Astrocyte (in vitro differentiated cells and primary cell): ENCODE results near the gene IFITM5. TPM values are rescaled to one million over a fixed set of nuclear protein-coding genes. Genes with fewer than 3 reads are reported as not detected.

ENCODE experiments used
- DNase-seq: peaks from one replicate; pipeline ENCODE4 v3.0.0-alpha.2; 2010; ENCODE audit warnings: low read depth
- FAIRE-seq: peaks from 2 replicates; lab custom pipeline; 2011; peaks lifted over from hg19 to GRCh38; lab: Jason Lieb, UNC
- H2AFZ ChIP-seq: 2 replicates; pipeline ENCODE4 v1.6.0; 2012; ENCODE audit warnings: low read depth, low read length, inconsistent platforms
- H3K27ac ChIP-seq: 2 replicates; pipeline ENCODE4 v1.5.1; 2011; ENCODE audit warnings: low read depth, low read length, inconsistent platforms
- H3K27me3 ChIP-seq: 2 replicates; pipeline ENCODE4 v1.6.0; 2011; ENCODE audit warnings: low read length, inconsistent platforms; ENCODE audit not compliant: insufficient read depth
- H3K36me3 ChIP-seq: 2 replicates; pipeline ENCODE4 v1.5.1; 2011; ENCODE audit warnings: low read length, inconsistent platforms; ENCODE audit not compliant: insufficient read depth
- H3K4me1 ChIP-seq: 2 replicates; pipeline ENCODE4 v1.5.1; 2011; ENCODE audit warnings: low read length, inconsistent platforms; ENCODE audit not compliant: insufficient read depth
- H3K4me2 ChIP-seq: 2 replicates; pipeline ENCODE4 v1.6.0; 2012; ENCODE audit warnings: low read length, inconsistent platforms
- H3K4me3 ChIP-seq: 2 replicates; pipeline ENCODE4 v1.5.1; 2011; ENCODE audit warnings: low read depth, mild to moderate bottlenecking, low read length, inconsistent platforms; ENCODE audit not compliant: insufficient read depth
- H3K79me2 ChIP-seq: 2 replicates; pipeline ENCODE4 v1.6.0; 2012; ENCODE audit warnings: mild to moderate bottlenecking, low read length, inconsistent platforms; ENCODE audit not compliant: insufficient read depth
- H3K9ac ChIP-seq: 2 replicates; pipeline ENCODE4 v1.6.0; 2012; ENCODE audit warnings: mild to moderate bottlenecking, low read length, inconsistent platforms
- H3K9me3 ChIP-seq: 2 replicates; pipeline ENCODE4 v1.5.1; 2012; ENCODE audit warnings: low read depth, mild to moderate bottlenecking, low read length, inconsistent platforms; ENCODE audit not compliant: insufficient read depth
- H4K20me1 ChIP-seq: 2 replicates; pipeline ENCODE4 v1.6.0; 2012; ENCODE audit warnings: low read length, inconsistent platforms; ENCODE audit not compliant: insufficient read depth
- H3K27ac Mint-ChIP-seq: one replicate; pipeline ENCODE4 v1.8.0; 2021; ENCODE audit warnings: mild to moderate bottlenecking, mixed read lengths; ENCODE audit not compliant: unreplicated experiment
- H3K27me3 Mint-ChIP-seq: one replicate; pipeline ENCODE4 v1.8.0; 2021; ENCODE audit warnings: low read depth, mixed read lengths; ENCODE audit not compliant: unreplicated experiment
- H3K36me3 Mint-ChIP-seq: one replicate; pipeline ENCODE4 v1.8.0; 2021; ENCODE audit warnings: low read depth, mixed read lengths; ENCODE audit not compliant: unreplicated experiment
- H3K4me1 Mint-ChIP-seq: one replicate; pipeline ENCODE4 v1.8.0; 2021; ENCODE audit warnings: low read depth, mixed read lengths; ENCODE audit not compliant: unreplicated experiment
- H3K4me3 Mint-ChIP-seq: one replicate; pipeline ENCODE4 v1.8.0; 2021; ENCODE audit warnings: mild to moderate bottlenecking, moderate library complexity, mixed read lengths; ENCODE audit not compliant: unreplicated experiment
- H3K9me3 Mint-ChIP-seq: one replicate; pipeline ENCODE4 v1.8.0; 2021; ENCODE audit warnings: mild to moderate bottlenecking, mixed read lengths; ENCODE audit not compliant: unreplicated experiment
- CTCF ChIP-seq: IDR thresholded peaks from 2 replicates; pipeline ENCODE4 v1.5.1; 2011; ENCODE audit warnings: low read depth, mild to moderate bottlenecking, inconsistent platforms, low read length, moderate library complexity; ENCODE audit not compliant: insufficient read depth
- EZH2 ChIP-seq: IDR thresholded peaks from 2 replicates; pipeline ENCODE4 v1.6.1; 2012; ENCODE audit warnings: mild to moderate bottlenecking, low read length, inconsistent platforms; ENCODE audit not compliant: insufficient read depth
- total RNA-seq: library from RNA; stranded (reverse); gene quantifications from 2 replicates; pipeline ENCODE4 v1.2.1, GENCODE V29; 2021

IFITM5 gene
- total RNA-seq, 1 donor from 2014 or later: not detected

GRCh38 chr11:284105-285020 is 15.0 kb downstream of the IFITM5 start:
- H3K27me3 ChIP-seq: peaks cover 46% of the 10 kb centered on the region
- no peaks in the 10 kb centered on the region for H3K9me3 ChIP-seq

DNA sequence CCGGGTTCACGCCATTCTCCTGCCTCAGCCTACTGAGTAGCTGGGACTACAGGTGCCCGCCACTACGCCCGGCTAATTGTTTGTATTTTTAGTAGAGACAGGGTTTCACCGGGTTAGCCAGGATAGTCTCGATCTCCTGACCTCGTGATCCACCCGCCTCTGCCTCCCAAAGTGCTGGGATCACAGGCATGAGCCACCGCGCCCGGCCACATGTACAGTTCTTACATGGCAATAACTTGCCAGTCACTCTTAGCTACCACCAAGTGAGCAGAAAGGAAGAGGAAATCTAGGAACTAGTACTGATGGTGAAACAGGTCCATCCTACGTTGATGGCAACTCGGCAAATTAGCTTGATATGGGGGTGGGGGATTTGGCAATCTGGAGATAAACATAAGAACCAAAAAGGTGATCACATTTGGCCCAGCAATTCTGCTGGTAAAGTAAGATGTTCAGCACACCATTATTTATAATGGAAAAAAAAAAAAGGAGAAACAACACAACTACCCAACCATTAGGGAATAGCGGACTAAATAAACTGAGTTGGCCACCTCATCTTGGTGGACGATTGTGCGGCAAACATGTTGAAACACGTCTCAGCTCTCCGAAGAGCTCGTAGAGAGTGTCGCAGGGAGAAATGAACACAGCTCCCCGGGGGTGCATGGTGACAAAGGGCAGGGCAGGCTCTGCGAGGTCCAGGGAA is 15.8 kb downstream of the IFITM5 start:
- H3K9ac ChIP-seq: no peak overlapping the region
- H3K36me3 ChIP-seq: no peaks in the 10 kb centered on the region
- H3K4me1 ChIP-seq: peaks cover 6% of the 10 kb centered on the region
- Mint-ChIP-seq H3K9me3 (peaks cover 2% of the 10 kb centered on the region), H3K4me1 (no peaks in the 10 kb centered on the region), H3K36me3 (peaks cover 5% of the 10 kb centered on the region), H3K27me3 (peaks cover 52% of the 10 kb centered on the region), H3K4me3 (no peak overlapping the region), H3K27ac (peak overlapping the region; percentile 34)
- FAIRE-seq (no peak), DNase-seq (no peak)
- H3K4me3 ChIP-seq: no peak overlapping the region
- H3K27me3 ChIP-seq: peaks cover 54% of the 10 kb centered on the region
- H3K79me2 ChIP-seq: no peaks in the 10 kb centered on the region
- no peak overlapping the region for H2AFZ ChIP-seq
- TF ChIP-seq EZH2 (no peak), CTCF (no peak)
- H4K20me1 ChIP-seq: no peaks in the 10 kb centered on the region
- no peak overlapping the region for H3K4me2 ChIP-seq
- H3K9me3 ChIP-seq: no peaks in the 10 kb centered on the region
- H3K27ac ChIP-seq: no peak overlapping the region

More at GRCh38 chr11:284105-285020, 15.0 kb downstream of the IFITM5 start:
- TF ChIP-seq EZH2: no peak
- TF ChIP-seq CTCF: no peak
- Histone ChIP-seq H3K4me2 (no peak overlapping the region), H3K27ac (no peak overlapping the region), H3K36me3 (no peaks in the 10 kb centered on the region), H3K9ac (no peak overlapping the region), H3K4me1 (peaks cover 6% of the 10 kb centered on the region), H3K79me2 (no peaks in the 10 kb centered on the region), H2AFZ (no peak overlapping the region), H3K4me3 (no peak overlapping the region), H4K20me1 (no peaks in the 10 kb centered on the region)
- Mint-ChIP-seq H3K4me3 (no peak overlapping the region), H3K27ac (no peak overlapping the region), H3K27me3 (peaks cover 49% of the 10 kb centered on the region), H3K4me1 (no peaks in the 10 kb centered on the region), H3K36me3 (peaks cover 3% of the 10 kb centered on the region), H3K9me3 (no peaks in the 10 kb centered on the region)
- DNase-seq: no peak
- FAIRE-seq: no peak
